ENCODE data around the gene SMYD3.

The SMYD3 gene

DNA sequence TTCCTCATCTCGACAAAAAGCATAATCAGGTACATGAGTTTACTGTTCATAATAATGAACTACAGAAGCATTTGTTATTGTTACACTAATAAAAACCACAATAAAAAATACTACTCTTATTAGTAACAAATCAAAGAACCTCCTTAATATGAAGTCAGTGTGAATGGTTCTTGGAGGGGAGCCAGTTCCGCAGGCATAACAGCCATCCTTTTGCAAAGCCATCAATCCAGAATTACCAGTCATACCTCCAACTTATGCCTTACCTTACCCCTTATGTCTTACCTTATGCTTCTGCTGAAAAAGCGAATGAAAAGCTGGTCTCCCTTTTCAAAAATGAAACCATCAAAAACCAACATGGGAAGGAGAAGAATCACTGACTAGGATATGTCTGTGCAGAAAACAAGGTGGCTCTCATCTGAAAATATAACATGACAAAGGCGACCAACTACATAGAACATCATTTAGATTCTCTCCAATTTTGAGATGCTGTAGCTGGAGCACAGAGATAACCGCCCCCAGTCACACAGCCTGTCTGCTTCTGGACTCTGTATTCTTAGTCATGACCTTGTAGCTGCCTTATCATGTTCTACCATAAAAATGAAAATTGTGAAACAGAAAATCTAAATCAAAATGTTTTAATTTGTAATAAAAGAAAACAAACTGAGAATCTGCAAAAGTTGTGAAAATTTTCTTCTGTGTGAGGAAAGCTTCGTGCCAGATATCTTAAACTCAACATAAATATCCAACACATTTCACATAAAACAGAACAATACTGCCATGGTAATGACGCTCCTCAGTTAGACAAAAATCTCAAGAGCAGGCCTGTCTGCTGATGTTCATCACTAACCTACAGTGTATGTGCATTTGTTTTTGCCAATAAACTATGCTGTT, 438.2 kb downstream of the SMYD3 start:
- no peak for DNase-seq (ENCODE audit: low spot score)

DNA sequence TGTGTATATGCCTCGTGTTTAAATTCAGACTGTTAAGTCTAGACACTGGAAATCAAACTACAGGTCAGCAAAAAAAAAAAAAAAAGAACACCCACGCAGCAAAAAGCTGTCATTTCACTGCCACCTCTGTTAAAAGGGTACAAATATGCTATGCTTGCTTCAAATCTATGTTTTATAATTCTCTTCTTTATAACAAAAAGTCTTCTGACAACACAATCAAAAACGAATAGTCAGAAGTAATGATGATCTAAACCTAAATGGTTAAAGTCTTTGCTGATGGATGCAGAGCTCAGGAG, 438.9 kb downstream of the SMYD3 start:
- no peak for DNase-seq (ENCODE audit: low spot score)

DNA sequence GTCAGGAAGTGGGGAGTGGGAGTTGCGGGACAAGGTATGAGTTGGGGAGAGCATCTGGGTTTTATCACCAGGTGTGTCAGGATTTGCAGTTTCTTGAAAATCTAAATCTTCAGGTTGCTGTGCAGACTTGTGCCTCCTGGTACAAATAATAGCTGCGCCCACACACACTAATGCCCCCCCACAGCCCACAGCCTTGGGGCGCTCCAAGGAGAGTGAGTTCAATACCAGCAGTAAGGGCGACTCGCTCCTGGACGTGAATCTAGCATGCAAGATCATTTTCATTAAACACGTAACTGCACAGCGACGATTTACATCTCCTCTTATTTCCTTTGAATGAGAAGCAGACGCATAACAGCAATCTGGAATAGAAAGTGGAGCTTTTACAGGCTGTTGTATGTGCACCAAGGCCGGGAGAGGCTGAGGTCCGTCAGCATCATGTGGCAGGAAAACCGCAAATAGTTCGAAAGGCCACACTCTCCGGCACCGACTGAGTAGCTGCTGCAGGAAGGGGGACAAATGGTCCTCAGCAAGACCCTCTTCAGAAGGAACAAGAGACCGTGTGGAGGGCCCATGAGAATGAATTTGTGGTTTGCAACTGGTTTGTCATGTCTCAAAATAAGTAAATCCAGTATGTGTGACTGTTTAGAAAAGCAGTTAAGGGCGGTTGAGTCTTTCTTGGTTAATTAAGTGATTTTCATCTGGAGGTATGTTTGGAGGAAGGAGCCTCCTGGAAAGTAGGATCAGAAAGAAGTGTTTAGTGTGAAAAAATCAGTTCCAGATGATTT, 439.5 kb downstream of the SMYD3 start:
- DNase-seq (ENCODE audit: low spot score), result peak; percentile 79

DNA sequence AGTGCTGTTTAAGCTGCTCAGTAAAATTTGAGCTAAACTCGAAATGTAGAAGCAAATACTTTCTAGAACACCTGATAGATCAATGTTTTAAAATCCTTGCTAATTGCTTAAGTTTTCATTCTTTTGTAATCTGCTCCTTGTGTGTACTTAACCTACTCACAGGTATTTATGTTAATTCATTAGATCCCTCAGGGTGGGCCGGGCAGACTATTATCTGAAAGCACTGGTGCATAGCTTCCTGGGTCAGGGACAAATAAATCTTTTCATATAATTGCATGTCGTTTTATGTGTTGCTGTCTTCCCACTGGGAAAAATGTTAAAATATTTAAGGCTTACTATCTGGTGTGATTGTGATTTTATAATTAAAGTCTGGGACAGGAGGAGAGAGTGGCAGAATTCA, 440.5 kb downstream of the SMYD3 start:
- DNase-seq (ENCODE audit: low spot score), result no peak

DNA sequence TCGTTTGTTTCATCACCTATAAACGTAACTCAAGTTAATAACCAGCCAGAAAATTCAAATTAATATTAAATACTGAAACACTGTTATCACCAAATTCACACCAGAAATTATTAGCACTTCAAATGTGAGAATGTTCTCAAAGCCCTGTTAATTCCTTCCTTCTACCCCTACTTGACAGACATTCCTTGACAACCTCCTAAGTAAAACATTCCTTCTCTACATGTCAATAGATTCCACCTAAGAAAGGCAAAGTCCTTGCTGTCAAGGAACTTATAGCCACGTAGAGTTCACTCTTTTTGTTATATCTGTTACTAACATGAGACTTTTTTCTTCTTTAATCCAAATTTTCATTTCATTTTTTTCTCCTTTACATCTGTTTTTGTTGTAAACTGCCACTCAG, 441.5 kb downstream of the SMYD3 start:
- no peak for DNase-seq (ENCODE audit: low spot score)

DNA sequence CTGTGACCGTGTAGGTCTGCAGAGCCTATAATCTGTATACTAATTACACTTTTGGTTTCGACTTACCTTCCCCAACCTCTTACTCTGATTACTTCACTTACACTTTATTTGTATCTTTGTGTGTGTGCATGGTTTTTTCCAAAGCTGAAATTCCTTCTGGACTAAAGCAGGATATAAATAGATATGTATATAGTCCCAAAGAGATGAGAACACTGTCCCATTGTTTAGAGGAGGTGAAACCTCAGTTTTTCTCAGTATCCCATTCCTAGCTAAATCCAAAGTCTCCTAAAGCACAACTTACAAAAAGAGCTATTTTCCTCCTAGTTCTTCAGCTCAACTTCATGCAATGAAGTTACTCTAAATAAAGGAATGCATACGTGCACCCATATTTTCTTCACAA, 442.2 kb downstream of the SMYD3 start:
- DNase-seq (ENCODE audit: low spot score), result no peak

DNA sequence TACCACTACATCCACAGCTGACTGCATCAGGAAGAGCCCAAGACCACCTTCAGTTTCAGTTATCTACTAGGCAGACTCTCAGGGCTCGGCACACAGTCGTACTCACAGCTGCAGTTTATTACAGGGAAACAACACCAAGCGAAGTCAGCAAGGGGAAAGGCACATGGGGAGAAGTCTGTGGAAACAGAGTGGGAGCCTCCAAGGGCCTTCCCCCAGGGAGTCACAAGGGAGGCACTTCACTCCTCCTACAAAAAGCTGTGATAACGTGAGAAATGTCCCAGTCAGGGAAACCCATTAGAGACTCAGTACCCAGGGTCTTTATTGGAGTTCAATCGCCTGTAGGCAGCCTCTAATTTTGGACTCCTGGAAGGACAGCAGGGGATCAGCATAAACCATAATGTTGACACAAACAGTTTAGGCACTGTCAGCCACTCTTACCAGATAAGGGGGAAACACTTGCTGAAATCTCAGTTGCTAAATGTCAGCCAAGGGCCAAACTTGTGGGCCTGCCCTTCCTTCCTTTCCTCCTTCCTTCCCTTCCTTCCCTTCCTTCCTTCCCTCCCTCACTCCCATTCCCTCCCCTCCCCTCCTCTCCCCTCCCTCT, 444.0 kb downstream of the SMYD3 start:
- DNase-seq (ENCODE audit: low spot score), result no peak

DNA sequence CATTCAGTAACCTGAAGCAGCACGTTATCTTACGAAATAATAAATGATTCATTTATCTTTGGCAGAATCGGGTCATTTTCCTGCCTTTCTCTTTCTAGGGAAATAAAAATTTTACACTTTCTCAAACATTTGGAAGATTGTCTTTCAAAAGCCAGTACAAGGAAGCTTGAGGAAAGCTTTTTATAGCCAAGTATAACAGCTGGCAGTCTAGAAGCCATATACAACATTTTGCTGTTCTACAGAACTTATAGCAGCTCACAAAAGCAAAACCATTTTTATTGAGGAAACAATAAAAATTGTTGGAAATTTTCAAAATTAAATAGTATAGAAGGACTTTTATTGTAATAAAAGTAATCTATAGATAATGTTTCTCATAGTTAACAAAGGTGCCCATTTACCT, 448.6 kb downstream of the SMYD3 start:
- peak; percentile 12 for DNase-seq (ENCODE audit: low spot score)

DNA sequence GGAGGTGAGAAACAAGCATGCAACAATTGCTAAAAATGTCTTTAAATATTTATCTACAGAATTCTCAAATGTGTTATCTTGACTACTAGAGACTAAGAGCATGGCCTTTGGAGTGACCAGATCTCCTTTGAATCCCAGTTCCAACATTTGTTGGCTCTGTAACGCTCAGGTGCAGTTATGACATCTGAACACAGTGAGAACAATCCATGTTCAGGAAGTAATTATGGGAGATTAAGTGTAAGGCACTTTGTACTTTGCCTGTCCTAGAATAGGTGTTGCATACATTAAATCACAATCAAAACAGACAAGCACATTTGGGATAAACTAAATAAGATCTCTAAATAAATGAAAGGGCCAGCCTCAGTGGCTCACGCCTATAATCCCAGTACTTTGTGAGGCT, 454.5 kb downstream of the SMYD3 start:
- no peak for DNase-seq (ENCODE audit: low spot score)

DNA sequence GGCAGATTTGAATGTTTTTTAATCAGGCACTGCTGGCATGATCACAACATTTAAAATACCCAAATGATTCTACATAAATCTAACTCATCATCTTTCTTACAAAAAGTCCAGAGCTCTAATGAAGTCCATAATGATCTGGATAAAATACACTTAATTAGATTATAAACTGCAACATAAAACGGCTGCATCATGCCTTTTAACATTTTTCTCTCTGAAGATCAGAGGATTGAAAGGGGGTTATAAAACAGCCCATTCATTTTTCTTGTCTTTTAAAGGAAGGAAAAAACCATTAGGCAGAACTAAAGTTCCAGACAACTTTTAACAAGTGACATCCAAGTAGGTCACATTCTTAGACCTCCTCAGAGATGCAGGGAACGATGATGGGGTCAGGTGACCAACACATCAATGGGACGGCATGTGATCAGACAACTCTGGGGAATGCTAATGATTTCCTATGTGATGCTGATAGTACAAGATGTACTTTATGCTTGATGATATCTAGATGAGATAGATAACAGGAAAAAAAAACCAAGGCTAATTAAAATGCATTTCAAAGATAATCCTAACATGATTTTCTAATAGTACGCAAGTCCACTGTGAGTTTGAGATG, 455.1 kb downstream of the SMYD3 start:
- DNase-seq (ENCODE audit: low spot score), result no peak

DNA sequence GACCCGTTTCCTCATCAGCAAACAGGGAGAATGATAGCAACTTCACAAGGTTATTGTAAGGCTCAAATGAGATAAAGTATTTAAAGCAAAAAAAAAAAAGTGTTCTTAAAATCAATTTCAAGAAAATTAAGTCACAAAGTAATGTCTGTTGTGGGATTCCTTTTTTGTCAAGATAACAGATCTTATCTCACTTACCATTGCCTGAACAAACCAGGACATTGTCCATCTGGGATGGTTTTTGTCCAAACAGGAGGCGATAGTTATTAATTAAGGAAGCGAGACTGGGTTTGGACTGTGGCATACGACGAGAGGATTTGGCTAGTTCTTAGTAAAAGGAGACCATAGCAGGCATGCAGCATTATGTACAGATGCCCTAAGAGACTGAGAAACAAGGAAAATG, 458.4 kb downstream of the SMYD3 start:
- DNase-seq (ENCODE audit: low spot score), result no peak

DNA sequence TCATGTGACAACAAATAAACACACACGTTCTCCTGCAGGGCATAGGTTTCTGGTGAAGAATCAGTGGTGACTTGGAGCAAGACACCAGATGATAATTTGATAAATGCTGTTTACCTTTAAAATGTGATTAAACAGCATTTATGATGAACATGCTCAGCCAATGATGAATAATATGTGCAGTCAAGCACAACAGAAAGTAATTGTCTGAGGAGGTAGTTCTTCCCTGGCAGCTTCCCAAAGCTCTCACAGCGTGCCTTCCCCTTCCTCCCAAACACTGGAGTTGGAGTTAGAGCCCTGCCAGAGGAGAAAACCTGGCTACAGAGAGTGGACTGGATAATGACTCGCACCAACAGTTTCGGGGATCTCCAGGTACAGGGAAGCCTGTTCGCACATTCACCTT, 463.5 kb downstream of the SMYD3 start:
- no peak for DNase-seq (ENCODE audit: low spot score)

DNA sequence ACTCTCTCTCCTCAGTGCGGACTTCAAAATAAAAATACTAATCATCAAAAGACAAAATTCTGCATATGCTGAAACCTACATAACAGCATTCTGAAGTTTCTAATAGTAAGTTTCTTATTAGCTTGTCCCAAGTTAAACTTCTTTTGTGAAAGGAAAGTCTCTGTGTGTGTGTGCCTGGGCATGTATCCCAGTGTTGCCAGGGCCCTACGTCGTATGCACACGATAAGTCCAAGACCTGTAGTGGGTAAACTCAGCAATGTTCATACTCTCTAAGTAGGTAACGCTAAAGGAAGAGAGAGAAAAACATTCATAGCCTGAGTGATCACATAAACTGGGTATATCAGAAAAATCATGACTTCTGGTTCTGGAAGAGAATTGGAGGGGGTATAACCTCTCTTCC, 465.7 kb downstream of the SMYD3 start:
- no peak for DNase-seq (ENCODE audit: low spot score)

DNA sequence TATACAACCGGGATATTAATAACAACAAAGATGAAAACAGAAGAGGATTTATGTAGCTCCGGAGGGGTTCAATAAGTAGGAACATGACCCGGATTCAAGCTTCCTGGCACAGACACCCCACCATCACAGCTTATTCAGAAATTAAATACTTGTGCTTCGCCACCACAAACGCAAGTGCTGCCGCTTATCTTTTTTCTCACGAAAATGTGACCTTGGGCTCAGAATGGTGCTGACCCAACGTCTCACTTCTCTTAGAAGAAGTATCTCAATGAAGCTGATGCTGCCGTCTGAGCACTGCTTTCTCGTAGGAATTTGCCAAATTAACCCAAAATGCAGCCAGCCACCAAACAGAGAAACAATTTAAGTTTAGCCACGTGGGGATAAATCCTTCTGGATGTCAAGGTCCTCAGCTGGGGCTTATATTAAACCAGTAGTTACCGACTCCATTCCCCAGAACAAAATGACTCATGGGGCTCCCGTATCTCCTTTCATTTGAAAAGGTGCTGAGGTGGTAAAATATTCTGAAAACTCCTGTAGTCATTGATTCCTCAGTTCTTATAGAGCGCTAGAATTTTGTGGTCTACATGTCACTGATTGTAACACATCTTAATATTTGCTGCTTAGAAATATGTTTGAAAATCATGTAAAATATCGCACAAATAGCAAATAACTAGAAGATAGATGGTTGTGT, 466.7 kb downstream of the SMYD3 start:
- no peak for DNase-seq (ENCODE audit: low spot score)

DNA sequence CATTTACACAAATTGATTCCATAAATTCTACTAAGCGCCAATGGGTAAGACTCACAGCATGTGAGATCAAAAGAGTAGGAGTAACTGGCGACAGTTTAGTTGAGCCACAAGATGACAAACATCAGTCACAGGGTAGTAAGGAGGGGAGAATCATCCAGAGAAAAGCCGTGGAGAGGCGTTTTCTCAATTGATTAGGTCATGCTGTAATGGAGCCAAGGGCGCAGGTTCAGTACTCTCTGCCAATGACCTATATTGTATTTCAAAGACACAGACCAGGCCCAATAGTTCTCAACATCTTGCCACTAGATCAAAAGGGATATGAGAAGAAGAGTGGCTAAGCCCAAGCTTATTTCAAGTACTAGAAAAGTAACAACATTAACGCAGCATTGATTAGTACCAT, 467.5 kb downstream of the SMYD3 start:
- DNase-seq (ENCODE audit: low spot score), result peak; percentile 20

DNA sequence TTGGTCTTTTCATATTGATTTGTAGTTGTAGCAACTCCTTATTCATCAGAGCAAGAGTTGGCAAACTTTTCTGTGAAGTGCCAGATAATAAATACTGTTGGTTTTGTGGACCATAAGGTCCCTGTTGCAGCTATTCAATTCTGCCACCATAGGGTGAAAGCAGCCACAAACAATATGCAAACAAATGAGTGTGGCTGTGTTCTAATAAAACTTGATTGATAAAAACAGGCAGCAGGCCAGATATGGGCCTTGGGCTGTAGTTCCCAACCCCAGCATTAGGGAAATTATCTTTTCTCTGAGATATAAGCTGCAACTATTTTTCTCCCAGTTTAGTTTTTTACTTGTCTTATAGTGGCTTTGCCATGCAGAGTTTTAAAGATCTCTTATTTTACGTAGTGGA, 469.2 kb downstream of the SMYD3 start:
- DNase-seq (ENCODE audit: low spot score), result no peak

DNA sequence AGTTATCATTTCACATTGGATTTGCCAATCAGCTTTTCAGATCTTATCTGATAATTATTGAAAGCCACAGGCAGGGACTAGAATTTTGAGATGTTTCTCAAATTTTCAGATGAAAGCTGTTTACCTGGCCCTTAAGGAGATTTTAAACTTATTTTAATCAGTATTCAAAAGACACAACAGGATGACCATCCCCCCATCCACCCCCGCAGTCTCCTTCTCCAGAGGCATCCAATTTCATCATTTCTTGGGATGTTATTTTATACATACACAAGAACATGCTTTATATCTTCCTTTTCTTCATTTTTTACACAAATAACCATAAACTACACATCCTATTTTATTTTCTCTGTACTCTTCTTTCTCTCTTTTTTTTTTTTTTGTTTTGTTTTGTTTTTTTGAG, 470.9 kb downstream of the SMYD3 start:
- no peak for DNase-seq (ENCODE audit: low spot score)

DNA sequence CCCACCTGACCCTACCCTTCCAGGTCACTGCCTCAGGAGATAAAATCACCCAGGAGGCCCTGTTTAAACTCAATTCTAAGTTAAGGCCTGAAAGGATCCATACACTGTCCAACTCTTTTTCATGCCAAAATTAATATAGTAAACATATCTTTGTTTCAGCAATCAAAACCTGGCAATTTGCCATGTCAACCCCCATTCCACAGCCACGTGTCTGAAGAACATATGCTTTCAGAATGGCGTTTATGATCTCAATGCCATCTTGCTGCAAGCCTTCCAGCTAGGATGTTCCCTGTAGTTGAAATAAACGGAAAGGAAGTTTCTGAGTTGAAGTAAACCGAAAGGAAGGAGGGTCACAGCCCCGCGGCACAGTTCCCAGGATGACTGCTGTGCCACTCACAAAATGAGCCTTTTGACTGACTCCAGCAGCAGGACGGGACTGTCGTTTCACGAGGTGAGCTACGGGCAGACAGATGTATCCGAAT, 472.0 kb downstream of the SMYD3 start:
- peak; percentile 31 for DNase-seq (ENCODE audit: low spot score)

DNA sequence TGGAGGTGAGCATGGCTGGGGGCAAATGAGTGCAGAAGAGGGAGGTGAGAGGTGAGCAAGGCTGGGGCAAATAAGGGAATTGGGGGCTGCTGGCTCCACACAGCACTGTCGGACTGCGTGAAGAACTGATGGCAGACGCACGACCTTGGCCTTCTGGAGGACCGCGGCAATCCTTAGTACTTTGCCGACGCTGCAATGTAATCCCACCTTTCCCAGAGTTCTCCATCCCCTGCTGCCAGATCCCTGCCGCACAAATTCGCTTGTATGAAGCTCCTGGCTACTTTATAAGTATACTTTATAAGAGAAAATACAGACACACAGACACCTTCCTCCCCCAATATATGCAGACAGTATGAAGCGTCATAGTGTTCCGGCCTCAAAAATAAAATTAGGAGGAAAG, 472.4 kb downstream of the SMYD3 start:
- DNase-seq (ENCODE audit: low spot score), result no peak

DNA sequence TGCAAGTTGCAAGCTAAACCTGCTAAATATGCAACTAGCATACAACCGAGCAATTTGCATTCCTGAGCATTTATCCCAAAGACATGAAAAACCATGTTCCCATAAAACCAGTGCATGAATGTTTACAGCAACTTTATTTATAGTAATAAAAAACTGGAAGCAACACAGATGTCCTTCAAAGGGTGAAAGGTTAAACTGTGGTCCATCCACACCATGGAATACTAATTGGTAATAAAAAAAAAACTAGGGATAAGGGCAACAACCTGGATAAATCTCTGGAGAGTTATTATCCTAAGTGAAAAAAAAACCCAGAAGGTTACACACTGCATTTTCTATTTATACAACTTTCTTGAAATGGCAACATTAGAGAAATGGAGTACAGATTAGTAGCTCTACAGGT, 474.1 kb downstream of the SMYD3 start:
- no peak for DNase-seq (ENCODE audit: low spot score)

DNA sequence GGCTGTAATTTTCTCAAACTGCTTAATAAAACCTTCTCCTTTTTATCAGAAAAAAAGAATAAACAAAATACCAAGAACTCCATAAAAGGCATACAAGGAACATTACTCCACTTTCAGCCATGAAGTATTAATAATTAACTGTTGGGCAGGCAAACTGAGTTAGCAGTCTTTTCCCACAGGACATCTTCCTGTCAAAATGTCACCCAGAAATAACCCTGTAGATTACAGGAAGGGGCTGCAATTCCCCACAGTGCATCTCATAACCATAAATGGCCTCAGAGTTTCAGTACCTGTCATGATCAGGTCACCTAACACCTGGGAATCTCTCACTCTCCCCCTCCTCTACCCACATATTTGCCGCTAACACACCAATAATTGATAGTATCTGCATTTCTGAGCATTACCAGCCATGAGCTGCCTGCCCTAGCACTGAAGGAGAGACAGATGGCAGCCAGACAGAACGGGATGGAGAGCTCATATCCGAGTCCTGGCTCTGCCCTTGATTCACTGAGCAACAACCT, 475.0 kb downstream of the SMYD3 start:
- no peak for DNase-seq (ENCODE audit: low spot score)

DNA sequence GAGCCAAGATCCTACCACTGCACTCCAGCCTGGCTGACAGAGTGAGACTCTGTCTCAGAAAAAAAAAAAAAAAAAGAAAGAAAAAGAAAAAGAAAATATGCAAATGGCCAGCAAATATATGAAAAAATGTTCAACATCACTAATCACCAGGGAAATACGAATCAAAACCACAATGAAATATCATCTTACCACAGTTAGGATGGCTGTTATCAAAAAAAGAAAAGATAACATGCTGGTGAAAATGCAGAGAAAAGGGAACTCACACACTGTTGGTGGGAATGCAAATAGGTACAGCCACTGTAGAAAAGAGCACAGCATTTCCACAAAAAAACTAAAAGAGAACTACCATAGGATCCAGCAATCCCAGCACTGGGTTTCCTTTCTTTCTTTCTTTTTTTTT, 477.5 kb downstream of the SMYD3 start:
- DNase-seq (ENCODE audit: low spot score), result no peak

All from AG20443 (cell line).